GM23338 (cell line): ENCODE results near the gene CCDC3. TPM values are rescaled to one million over a fixed set of nuclear protein-coding genes. Genes with fewer than 3 reads are reported as not detected.

Experiments used
- ATAC-seq: fragments of 200-7000 bp; cut with Tn5 transposase; 3 replicates; pipeline ENCODE4 v1.9.1; 2020
- DNase-seq: peaks from one replicate; pipeline ENCODE4 v3.0.0-alpha.2; 2015; ENCODE audit warnings: low spot score
- H2AFZ ChIP-seq: fragments of 200-600 bp; sonication (generic); 2 replicates; pipeline ENCODE4 v1.8.0; 2016; ENCODE audit warnings: antibody characterized with exemption, mild to moderate bottlenecking, moderate library complexity
- H3F3A ChIP-seq: fragments of 200-600 bp; sonication (generic); replicated peaks from 2 replicates; pipeline ENCODE4 v1.8.0; 2017; ENCODE audit warnings: antibody characterized with exemption, mixed run types, low read depth
- H3K27ac ChIP-seq: fragments of 200-600 bp; sonication (generic); 2 replicates; pipeline ENCODE4 v1.6.1; 2016; ENCODE audit warnings: low read depth
- H3K27me3 ChIP-seq: fragments of 200-600 bp; sonication (generic); 2 replicates; pipeline ENCODE4 v1.8.0; 2016; ENCODE audit warnings: mild to moderate bottlenecking, mixed run types, moderate library complexity; ENCODE audit not compliant: insufficient read depth
- H3K36me3 ChIP-seq: fragments of 200-600 bp; sonication (generic); 2 replicates; pipeline ENCODE4 v1.8.0; 2016; ENCODE audit warnings: mild to moderate bottlenecking; ENCODE audit not compliant: insufficient read depth
- H3K4me1 ChIP-seq: fragments of 200-600 bp; sonication (generic); 2 replicates; pipeline ENCODE4 v1.8.0; 2016; ENCODE audit warnings: mild to moderate bottlenecking, moderate library complexity; ENCODE audit not compliant: insufficient read depth
- H3K4me2 ChIP-seq: fragments of 200-600 bp; sonication (generic); 2 replicates; pipeline ENCODE4 v1.7.1; 2017; ENCODE audit warnings: mixed run types
- H3K4me3 ChIP-seq: fragments of 200-600 bp; sonication (generic); 2 replicates; pipeline ENCODE4 v1.6.1; 2016; ENCODE audit warnings: mixed run types
- H3K79me2 ChIP-seq: fragments of 200-600 bp; sonication (generic); replicated peaks from 2 replicates; pipeline ENCODE4 v1.8.0; 2017; ENCODE audit warnings: mild to moderate bottlenecking; ENCODE audit not compliant: insufficient read depth
- H3K9me2 ChIP-seq: fragments of 200-600 bp; sonication (generic); 2 replicates; pipeline ENCODE4 v1.8.0; 2017; ENCODE audit not compliant: insufficient read depth
- H4K20me1 ChIP-seq: fragments of 200-600 bp; sonication (generic); replicated peaks from 2 replicates; pipeline ENCODE4 v1.8.0; 2017; ENCODE audit warnings: mild to moderate bottlenecking; ENCODE audit not compliant: insufficient read depth
- H3K27ac Mint-ChIP-seq: 2 replicates; pipeline ENCODE4 v1.8.0; 2020; ENCODE audit warnings: inconsistent platforms, mild to moderate bottlenecking, moderate library complexity, mixed read lengths
- H3K27me3 Mint-ChIP-seq: 3 replicates; pipeline ENCODE4 v1.8.0; 2022; ENCODE audit warnings: low read depth, mild to moderate bottlenecking, moderate library complexity, mixed read lengths, inconsistent platforms; ENCODE audit not compliant: insufficient read depth, poor library complexity
- H3K36me3 Mint-ChIP-seq: 3 replicates; pipeline ENCODE4 v1.8.0; 2021; ENCODE audit warnings: low read depth, mild to moderate bottlenecking, inconsistent platforms, moderate library complexity, mixed read lengths
- H3K4me1 Mint-ChIP-seq: 3 replicates; pipeline ENCODE4 v1.8.0; 2020; ENCODE audit warnings: mild to moderate bottlenecking, inconsistent platforms, mixed read lengths
- H3K4me3 Mint-ChIP-seq: 3 replicates; pipeline ENCODE4 v1.8.0; 2021; ENCODE audit warnings: moderate library complexity, mild to moderate bottlenecking, inconsistent platforms, mixed read lengths
- H3K9me3 Mint-ChIP-seq: 3 replicates; pipeline ENCODE4 v1.8.0; 2020; ENCODE audit warnings: moderate library complexity, mild to moderate bottlenecking, inconsistent platforms, mixed read lengths
- EZH2 ChIP-seq: fragments of 200-600 bp; sonication (generic); IDR thresholded peaks from one replicate; pipeline ENCODE4 v1.8.0; 2017; ENCODE audit warnings: antibody characterized with exemption, mild to moderate bottlenecking, low read depth; ENCODE audit not compliant: unreplicated experiment
- NANOG ChIP-seq: IDR thresholded peaks from 2 replicates; pipeline ENCODE4 v1.6.1; 2016; ENCODE audit warnings: antibody characterized with exemption, borderline replicate concordance
- STAT1 ChIP-seq: IDR thresholded peaks from one replicate; pipeline ENCODE4 v1.6.1; 2016; ENCODE audit warnings: antibody characterized with exemption; ENCODE audit not compliant: unreplicated experiment
- ZNF114 ChIP-seq: fragments of 250-450 bp; sonication (Bioruptor Pico); IDR thresholded peaks from 2 replicates; pipeline ENCODE4 v1.5.0; 2020; ENCODE audit warnings: mild to moderate bottlenecking, moderate library complexity
- ZNF331 ChIP-seq: fragments of 250-450 bp; sonication (Bioruptor Pico); IDR thresholded peaks from 2 replicates; pipeline ENCODE4 v1.5.0; 2020; ENCODE audit warnings: low read depth, mild to moderate bottlenecking, moderate library complexity
- polyA plus RNA-seq: library from polyadenylated mRNA; unstranded; fragments of >200 nt; fragmentation: Nextera tagmentation; extraction: Ambion mirVana; gene quantifications from 2 replicates; pipeline ENCODE4 v1.2.1, GENCODE V29; 2016
- total RNA-seq: library from RNA; depleted of rRNA; stranded (reverse); fragments of >200 nt; shearing (Covaris generic); gene quantifications from 2 replicates; pipeline ENCODE4 v1.2.3, GENCODE V29; 2014
- TF ChIP-seq, protein P1 (sequence below): IDR thresholded peaks from 2 replicates; pipeline ENCODE4 v1.6.1; 2016; ENCODE audit warnings: antibody characterized with exemption
- TF ChIP-seq, protein P2 (sequence below): IDR thresholded peaks from one replicate; pipeline ENCODE4 v1.6.1; 2018; ENCODE audit warnings: antibody characterized with exemption; ENCODE audit not compliant: unreplicated experiment
- TF ChIP-seq, protein P3 (sequence below), 2 experiments: fragments of 200-600 bp in 1 of 2; sonication (generic) in 1 of 2; conservative IDR thresholded peaks; 2 replicates each; pipeline versions ENCODE4 v1.5.1 to v1.6.1; 2016 to 2017; ENCODE audit warnings: antibody characterized with exemption in 2 of 2, low read depth in 2 of 2, mild to moderate bottlenecking in 2 of 2, moderate library complexity in 1 of 2
- TF ChIP-seq, protein P4 (sequence below): fragments of 250-450 bp; sonication (Bioruptor Pico); IDR thresholded peaks from 2 replicates; pipeline ENCODE4 v1.5.0; 2020; ENCODE audit warnings: mild to moderate bottlenecking, moderate library complexity

CCDC3 gene
- total and polyA plus RNA-seq, 2 experiments from 2014 or later: 1.4 to 5.2 TPM

DNA sequence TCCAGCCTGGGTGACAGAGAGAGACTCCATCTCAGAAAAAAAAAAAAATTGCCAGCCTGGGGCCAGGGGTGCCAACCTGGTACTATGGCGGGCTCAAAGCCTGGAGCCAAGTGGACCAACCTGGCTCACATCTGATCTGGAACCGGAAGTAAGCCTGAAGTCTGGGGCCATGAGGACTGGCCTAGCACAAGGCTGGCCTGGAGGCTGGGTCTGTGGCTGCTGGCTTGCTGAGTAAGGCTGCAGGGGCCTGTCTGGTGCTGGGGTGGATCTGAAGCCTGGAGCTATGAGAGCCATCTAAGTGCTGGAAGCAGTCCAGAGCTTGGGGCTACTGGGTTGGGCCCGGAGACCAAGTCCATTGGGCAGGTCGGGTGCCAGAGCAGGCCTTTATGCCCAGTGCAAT is 84.9 kb downstream of the CCDC3 start:
- H3K79me2 ChIP-seq: no peaks in the 10 kb centered on the region
- no peak overlapping the region for H3K4me2 ChIP-seq
- no peaks in the 10 kb centered on the region for H4K20me1 ChIP-seq
- 0 out of 2 replicates have a peak, but pooled peaks cover 4% of the 10 kb centered on the region for H3K9me2 ChIP-seq
- Mint-ChIP-seq H3K36me3 (no peaks in the 10 kb centered on the region), H3K9me3 (no peaks in the 10 kb centered on the region), H3K4me1 (no peaks in the 10 kb centered on the region), H3K27me3 (no peaks in the 10 kb centered on the region), H3K4me3 (no peak overlapping the region), H3K27ac (no peak overlapping the region)
- H3K4me1 ChIP-seq: no peaks in the 10 kb centered on the region
- no peaks in the 10 kb centered on the region for H3K36me3 ChIP-seq
- H2AFZ ChIP-seq: no peak overlapping the region
- H3K4me3 ChIP-seq: no peak overlapping the region
- ATAC-seq: no peak
- H3K27me3 ChIP-seq: no peaks in the 10 kb centered on the region
- no peak for TF ChIP-seq EZH2
- no peaks in the 10 kb centered on the region for H3F3A ChIP-seq
- no peak overlapping the region for H3K27ac ChIP-seq
- no peak for DNase-seq

DNA sequence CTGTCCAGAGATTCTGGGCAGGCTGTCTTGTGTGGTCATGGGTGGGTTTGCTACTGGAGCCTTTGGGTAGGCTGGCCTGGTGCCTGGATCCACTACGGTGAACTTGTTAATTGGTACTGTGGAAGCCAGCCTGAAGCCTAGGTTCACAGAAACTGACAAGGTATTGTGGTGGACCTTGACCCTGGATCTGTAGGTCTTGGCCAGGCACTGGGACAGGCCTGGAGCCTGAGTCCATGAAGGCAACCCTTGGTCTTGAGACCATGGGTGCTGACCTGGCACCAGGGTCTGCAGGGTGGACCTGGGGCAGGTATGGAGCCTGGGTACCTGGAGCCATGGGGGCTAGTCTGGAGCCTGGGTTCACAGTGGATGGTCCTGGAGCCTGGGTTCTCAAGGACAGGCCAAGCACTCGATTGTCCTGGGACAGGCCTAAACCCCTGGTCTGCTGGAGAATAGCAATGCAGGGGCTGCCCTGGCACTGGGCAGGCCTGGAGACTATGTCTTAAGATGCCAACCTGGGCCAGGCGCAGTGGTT is 85.8 kb downstream of the CCDC3 start:
- Mint-ChIP-seq H3K36me3 (no peaks in the 10 kb centered on the region), H3K4me1 (no peaks in the 10 kb centered on the region), H3K27me3 (no peaks in the 10 kb centered on the region), H3K4me3 (no peak overlapping the region), H3K9me3 (no peaks in the 10 kb centered on the region), H3K27ac (no peak overlapping the region)
- no peak for ATAC-seq
- no peak overlapping the region for H3K27ac ChIP-seq
- no peaks in the 10 kb centered on the region for H3K27me3 ChIP-seq
- no peaks in the 10 kb centered on the region for H3K79me2 ChIP-seq
- H4K20me1 ChIP-seq: no peaks in the 10 kb centered on the region
- no peak overlapping the region for H3K4me3 ChIP-seq
- H2AFZ ChIP-seq: no peak overlapping the region
- no peaks in the 10 kb centered on the region for H3F3A ChIP-seq
- no peaks in the 10 kb centered on the region for H3K36me3 ChIP-seq
- H3K9me2 ChIP-seq: 0 out of 2 replicates have a peak, but pooled peaks cover 4% of the 10 kb centered on the region
- no peak for DNase-seq
- no peak overlapping the region for H3K4me2 ChIP-seq
- H3K4me1 ChIP-seq: no peaks in the 10 kb centered on the region
- TF ChIP-seq STAT1 (no peak), NANOG (no peak), ZNF331 (CRISPR knock-in tag) (no peak), ZNF114 (CRISPR knock-in tag) (no peak), EZH2 (no peak)
- TF ChIP-seq, protein P1, sequence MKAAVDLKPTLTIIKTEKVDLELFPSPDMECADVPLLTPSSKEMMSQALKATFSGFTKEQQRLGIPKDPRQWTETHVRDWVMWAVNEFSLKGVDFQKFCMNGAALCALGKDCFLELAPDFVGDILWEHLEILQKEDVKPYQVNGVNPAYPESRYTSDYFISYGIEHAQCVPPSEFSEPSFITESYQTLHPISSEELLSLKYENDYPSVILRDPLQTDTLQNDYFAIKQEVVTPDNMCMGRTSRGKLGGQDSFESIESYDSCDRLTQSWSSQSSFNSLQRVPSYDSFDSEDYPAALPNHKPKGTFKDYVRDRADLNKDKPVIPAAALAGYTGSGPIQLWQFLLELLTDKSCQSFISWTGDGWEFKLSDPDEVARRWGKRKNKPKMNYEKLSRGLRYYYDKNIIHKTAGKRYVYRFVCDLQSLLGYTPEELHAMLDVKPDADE: no peak
- TF ChIP-seq, protein P2, sequence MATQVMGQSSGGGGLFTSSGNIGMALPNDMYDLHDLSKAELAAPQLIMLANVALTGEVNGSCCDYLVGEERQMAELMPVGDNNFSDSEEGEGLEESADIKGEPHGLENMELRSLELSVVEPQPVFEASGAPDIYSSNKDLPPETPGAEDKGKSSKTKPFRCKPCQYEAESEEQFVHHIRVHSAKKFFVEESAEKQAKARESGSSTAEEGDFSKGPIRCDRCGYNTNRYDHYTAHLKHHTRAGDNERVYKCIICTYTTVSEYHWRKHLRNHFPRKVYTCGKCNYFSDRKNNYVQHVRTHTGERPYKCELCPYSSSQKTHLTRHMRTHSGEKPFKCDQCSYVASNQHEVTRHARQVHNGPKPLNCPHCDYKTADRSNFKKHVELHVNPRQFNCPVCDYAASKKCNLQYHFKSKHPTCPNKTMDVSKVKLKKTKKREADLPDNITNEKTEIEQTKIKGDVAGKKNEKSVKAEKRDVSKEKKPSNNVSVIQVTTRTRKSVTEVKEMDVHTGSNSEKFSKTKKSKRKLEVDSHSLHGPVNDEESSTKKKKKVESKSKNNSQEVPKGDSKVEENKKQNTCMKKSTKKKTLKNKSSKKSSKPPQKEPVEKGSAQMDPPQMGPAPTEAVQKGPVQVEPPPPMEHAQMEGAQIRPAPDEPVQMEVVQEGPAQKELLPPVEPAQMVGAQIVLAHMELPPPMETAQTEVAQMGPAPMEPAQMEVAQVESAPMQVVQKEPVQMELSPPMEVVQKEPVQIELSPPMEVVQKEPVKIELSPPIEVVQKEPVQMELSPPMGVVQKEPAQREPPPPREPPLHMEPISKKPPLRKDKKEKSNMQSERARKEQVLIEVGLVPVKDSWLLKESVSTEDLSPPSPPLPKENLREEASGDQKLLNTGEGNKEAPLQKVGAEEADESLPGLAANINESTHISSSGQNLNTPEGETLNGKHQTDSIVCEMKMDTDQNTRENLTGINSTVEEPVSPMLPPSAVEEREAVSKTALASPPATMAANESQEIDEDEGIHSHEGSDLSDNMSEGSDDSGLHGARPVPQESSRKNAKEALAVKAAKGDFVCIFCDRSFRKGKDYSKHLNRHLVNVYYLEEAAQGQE: no peak
- TF ChIP-seq, protein P3, sequence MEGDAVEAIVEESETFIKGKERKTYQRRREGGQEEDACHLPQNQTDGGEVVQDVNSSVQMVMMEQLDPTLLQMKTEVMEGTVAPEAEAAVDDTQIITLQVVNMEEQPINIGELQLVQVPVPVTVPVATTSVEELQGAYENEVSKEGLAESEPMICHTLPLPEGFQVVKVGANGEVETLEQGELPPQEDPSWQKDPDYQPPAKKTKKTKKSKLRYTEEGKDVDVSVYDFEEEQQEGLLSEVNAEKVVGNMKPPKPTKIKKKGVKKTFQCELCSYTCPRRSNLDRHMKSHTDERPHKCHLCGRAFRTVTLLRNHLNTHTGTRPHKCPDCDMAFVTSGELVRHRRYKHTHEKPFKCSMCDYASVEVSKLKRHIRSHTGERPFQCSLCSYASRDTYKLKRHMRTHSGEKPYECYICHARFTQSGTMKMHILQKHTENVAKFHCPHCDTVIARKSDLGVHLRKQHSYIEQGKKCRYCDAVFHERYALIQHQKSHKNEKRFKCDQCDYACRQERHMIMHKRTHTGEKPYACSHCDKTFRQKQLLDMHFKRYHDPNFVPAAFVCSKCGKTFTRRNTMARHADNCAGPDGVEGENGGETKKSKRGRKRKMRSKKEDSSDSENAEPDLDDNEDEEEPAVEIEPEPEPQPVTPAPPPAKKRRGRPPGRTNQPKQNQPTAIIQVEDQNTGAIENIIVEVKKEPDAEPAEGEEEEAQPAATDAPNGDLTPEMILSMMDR (conservative IDR thresholded peaks at IDR 0.05; ENCODE audit: low read depth in 2 of 2): no peak
- TF ChIP-seq, protein P4, sequence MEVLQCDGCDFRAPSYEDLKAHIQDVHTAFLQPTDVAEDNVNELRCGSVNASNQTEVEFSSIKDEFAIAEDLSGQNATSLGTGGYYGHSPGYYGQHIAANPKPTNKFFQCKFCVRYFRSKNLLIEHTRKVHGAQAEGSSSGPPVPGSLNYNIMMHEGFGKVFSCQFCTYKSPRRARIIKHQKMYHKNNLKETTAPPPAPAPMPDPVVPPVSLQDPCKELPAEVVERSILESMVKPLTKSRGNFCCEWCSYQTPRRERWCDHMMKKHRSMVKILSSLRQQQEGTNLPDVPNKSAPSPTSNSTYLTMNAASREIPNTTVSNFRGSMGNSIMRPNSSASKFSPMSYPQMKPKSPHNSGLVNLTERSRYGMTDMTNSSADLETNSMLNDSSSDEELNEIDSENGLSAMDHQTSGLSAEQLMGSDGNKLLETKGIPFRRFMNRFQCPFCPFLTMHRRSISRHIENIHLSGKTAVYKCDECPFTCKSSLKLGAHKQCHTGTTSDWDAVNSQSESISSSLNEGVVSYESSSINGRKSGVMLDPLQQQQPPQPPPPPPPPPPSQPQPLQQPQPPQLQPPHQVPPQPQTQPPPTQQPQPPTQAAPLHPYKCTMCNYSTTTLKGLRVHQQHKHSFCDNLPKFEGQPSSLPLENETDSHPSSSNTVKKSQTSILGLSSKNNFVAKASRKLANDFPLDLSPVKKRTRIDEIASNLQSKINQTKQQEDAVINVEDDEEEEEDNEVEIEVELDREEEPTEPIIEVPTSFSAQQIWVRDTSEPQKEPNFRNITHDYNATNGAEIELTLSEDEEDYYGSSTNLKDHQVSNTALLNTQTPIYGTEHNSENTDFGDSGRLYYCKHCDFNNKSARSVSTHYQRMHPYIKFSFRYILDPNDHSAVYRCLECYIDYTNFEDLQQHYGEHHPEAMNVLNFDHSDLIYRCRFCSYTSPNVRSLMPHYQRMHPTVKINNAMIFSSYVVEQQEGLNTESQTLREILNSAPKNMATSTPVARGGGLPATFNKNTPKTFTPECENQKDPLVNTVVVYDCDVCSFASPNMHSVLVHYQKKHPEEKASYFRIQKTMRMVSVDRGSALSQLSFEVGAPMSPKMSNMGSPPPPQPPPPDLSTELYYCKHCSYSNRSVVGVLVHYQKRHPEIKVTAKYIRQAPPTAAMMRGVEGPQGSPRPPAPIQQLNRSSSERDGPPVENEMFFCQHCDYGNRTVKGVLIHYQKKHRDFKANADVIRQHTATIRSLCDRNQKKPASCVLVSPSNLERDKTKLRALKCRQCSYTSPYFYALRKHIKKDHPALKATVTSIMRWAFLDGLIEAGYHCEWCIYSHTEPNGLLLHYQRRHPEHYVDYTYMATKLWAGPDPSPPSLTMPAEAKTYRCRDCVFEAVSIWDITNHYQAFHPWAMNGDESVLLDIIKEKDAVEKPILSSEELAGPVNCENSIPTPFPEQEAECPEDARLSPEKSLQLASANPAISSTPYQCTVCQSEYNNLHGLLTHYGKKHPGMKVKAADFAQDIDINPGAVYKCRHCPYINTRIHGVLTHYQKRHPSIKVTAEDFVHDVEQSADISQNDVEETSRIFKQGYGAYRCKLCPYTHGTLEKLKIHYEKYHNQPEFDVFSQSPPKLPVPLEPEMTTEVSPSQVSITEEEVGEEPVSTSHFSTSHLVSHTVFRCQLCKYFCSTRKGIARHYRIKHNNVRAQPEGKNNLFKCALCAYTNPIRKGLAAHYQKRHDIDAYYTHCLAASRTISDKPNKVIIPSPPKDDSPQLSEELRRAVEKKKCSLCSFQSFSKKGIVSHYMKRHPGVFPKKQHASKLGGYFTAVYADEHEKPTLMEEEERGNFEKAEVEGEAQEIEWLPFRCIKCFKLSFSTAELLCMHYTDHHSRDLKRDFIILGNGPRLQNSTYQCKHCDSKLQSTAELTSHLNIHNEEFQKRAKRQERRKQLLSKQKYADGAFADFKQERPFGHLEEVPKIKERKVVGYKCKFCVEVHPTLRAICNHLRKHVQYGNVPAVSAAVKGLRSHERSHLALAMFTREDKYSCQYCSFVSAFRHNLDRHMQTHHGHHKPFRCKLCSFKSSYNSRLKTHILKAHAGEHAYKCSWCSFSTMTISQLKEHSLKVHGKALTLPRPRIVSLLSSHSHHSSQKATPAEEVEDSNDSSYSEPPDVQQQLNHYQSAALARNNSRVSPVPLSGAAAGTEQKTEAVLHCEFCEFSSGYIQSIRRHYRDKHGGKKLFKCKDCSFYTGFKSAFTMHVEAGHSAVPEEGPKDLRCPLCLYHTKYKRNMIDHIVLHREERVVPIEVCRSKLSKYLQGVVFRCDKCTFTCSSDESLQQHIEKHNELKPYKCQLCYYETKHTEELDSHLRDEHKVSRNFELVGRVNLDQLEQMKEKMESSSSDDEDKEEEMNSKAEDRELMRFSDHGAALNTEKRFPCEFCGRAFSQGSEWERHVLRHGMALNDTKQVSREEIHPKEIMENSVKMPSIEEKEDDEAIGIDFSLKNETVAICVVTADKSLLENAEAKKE (CRISPR knock-in tag): no peak
